GM23248 (cell line): ENCODE results near the gene TMEM161B.

Source experiments
- EZH2 ChIP-seq: fragments of 200-600 bp; sonication (generic); IDR thresholded peaks from 2 replicates; pipeline ENCODE4 v1.6.1; 2018; ENCODE audit warnings: antibody characterized with exemption, mild to moderate bottlenecking; ENCODE audit not compliant: insufficient read depth, poor library complexity, severe bottlenecking
- EZH2phosphoT487 ChIP-seq: fragments of 200-600 bp; sonication (generic); IDR thresholded peaks from 2 replicates; pipeline ENCODE4 v1.6.1; 2018; ENCODE audit warnings: antibody characterized with exemption, moderate library complexity, mild to moderate bottlenecking, low read depth; ENCODE audit not compliant: insufficient read depth

DNA sequence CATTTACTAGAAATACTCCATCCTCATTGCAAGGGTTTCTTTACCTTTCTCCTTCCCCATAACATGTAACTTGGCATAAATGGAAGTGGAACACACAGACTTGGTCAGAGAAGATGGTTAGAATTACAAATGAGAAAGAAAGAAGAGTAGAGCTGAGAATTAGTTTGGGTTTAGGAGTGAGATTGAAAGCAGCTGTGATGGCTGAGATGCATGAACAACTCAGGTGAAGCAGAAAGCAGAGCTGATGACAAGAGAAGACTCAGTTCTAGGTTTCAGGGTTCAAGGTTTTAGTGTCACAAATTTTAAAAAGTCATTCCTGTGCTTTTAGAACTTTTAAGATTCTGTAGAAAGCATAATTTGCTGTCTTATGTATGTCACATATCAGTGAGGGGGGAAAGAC is 54.0 kb downstream of the TMEM161B start:
- TF ChIP-seq EZH2 (no peak), EZH2phosphoT487 (no peak)
